Right atrium auricular region (tissue), 2 donors: ENCODE results near the gene SEPTIN12. TPM values are rescaled to one million over a fixed set of nuclear protein-coding genes. Genes with fewer than 3 reads are reported as not detected.

Experiments
- DNase-seq: peaks from one replicate; pipeline ENCODE4 v3.0.0-alpha.2; 2019; ENCODE audit warnings: low spot score
- H3K27ac ChIP-seq, 2 donors: fragments of 200-600 bp; sonication (generic); 1 replicate in 1 of 2; 2 replicates in 1 of 2; pipeline ENCODE4 v1.5.1; 2016 to 2019
- H3K27me3 ChIP-seq, 2 donors: fragments of 200-600 bp; sonication (generic); one replicate each; pipeline versions ENCODE4 v1.5.1 to v1.6.0; 2017 to 2019
- H3K36me3 ChIP-seq: fragments of 200-600 bp; sonication (generic); one replicate; pipeline ENCODE4 v1.5.1; 2016
- H3K4me1 ChIP-seq, 2 donors: fragments of 200-600 bp; sonication (generic); one replicate each; pipeline versions ENCODE4 v1.5.1 to v1.6.0; 2017 to 2019
- H3K4me3 ChIP-seq, 2 donors: fragments of 200-600 bp; sonication (generic); 1 replicate in 1 of 2; 2 replicates in 1 of 2; pipeline ENCODE4 v1.5.1; 2017 to 2019; ENCODE audit warnings: mild to moderate bottlenecking in 1 of 2, moderate library complexity in 1 of 2
- H3K9me3 ChIP-seq, 2 donors: fragments of 200-600 bp; sonication (generic); one replicate each; pipeline ENCODE4 v1.5.1; 2019
- CTCF ChIP-seq, 2 donors: fragments of 200-600 bp; sonication (generic); IDR thresholded peaks; one replicate each; pipeline ENCODE4 v1.5.1; 2019; ENCODE audit warnings: antibody characterized with exemption in 2 of 2
- total RNA-seq, 2 donors: library from RNA; depleted of rRNA; stranded (reverse); fragments of >200 nt; gene quantifications; one replicate each; pipeline ENCODE4 v1.1.0, GENCODE V29; 2016

The SEPTIN12 gene
- total RNA-seq, 2 donors from 2014 or later: not detected

- no peaks in the 10 kb centered on the region for H3K27me3 ChIP-seq
- H3K27ac ChIP-seq: peak overlapping the region; percentile 74 to 84
- H3K4me3 ChIP-seq: peak overlapping the region; percentile 70 to 99
- H3K36me3 ChIP-seq: peaks cover under 1% of the 10 kb centered on the region
- peak; percentile 85 for DNase-seq
- TF ChIP-seq CTCF (IDR thresholded peaks at IDR 0.05): no peak
- H3K4me1 ChIP-seq: peaks cover 0 to 9% of the 10 kb centered on the region in 2 donors
- H3K9me3 ChIP-seq: no peaks in the 10 kb centered on the region
These were observed 53.2 kb downstream of the SEPTIN12 start for GRCh38 chr16:4734730-4735535.

DNA sequence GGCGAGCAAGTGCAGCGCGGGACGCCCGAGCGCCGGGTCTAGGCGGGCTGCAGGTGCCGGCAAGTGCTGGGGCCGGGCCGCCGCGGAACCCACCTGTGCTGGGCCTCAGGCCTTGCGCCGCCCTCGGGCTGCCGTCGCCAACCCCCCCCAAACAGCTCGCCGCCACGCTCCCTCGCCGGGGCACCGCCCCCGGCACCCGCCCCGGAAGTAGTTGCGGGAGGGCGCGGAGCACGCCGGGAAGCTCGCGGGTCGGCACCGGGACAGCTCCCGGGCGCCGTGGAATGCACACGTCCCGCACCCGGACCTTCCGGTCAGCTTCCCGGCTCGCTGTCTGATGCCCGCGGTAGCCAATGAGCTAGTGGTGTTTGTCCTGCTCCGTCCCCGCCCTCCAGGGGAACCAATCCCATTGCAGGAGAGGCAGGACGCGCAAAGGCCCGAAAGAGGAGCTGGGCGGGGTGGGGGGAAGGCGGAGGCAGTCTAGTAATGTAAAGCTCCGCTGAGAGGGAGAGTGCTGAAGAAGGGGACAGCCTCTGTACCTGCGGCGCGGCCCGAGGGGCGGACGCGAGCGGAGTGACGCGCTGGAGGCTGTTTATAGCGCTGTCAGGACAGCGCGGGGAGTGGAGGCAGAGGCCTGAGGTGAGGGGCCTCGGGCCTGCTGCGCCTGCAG lies 53.9 kb downstream of the SEPTIN12 start, which contains the start of the genes ANKS3 and DNAAF8:
Gene ANKS3 (minus strand): TSS at position 209 of the 667 bp plus-strand sequence. CDS start 4,122 bp downstream, outside the sequence.
Gene DNAAF8 (plus strand): TSS at position 475 of the 667 bp plus-strand sequence. CDS start 1,978 bp downstream, outside the sequence.
- Histone ChIP-seq H3K4me1 (peaks cover 0 to 9% of the 10 kb centered on the region in 2 donors), H3K36me3 (peaks cover 8% of the 10 kb centered on the region)
- peak; percentile 98 for DNase-seq

DNA sequence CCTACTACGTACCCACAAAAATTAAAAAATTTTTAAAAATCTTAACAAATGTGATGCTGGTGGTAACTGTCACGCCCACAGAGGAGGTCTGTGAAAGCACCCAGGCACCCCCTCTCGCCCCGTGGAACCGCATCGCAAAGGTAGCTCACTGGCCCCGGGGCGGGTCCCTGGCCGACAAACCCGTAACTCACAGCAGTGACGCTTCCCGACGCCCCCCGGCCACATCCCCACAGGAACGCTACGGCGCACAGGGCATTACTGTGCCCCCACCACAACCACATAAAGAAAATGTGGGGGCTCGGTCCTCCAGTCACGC lies 54.4 kb downstream of the SEPTIN12 start:
- no peaks in the 10 kb centered on the region for H3K27me3 ChIP-seq
- H3K27ac ChIP-seq: peak overlapping the region; percentile 74 to 84
- peaks cover 0 to 9% of the 10 kb centered on the region in 2 donors for H3K4me1 ChIP-seq
- H3K36me3 ChIP-seq: peaks cover 8% of the 10 kb centered on the region
- TF ChIP-seq CTCF (IDR thresholded peaks at IDR 0.05): no peak
- DNase-seq: no peak
- H3K4me3 ChIP-seq: peak overlapping the region; percentile 70 to 99
- H3K9me3 ChIP-seq: no peaks in the 10 kb centered on the region

More for the DNA sequence above, 53.9 kb downstream of the SEPTIN12 start, which contains the start of the genes ANKS3 and DNAAF8:
- Histone ChIP-seq H3K27ac (peak within 1 kb of the TSS; percentile 74 to 84), H3K27me3 (no peaks in the 10 kb centered on the region), H3K4me3 (peak within 1 kb of the TSS; percentile 70 to 99), H3K9me3 (no peaks in the 10 kb centered on the region)
- no peak for TF ChIP-seq CTCF (IDR thresholded peaks at IDR 0.05)

- peak overlapping the region in 1 of 2 donors; percentile 74 for H3K27ac ChIP-seq
These were observed 54.9 kb downstream of the SEPTIN12 start for GRCh38 chr16:4733211-4733742.

DNA sequence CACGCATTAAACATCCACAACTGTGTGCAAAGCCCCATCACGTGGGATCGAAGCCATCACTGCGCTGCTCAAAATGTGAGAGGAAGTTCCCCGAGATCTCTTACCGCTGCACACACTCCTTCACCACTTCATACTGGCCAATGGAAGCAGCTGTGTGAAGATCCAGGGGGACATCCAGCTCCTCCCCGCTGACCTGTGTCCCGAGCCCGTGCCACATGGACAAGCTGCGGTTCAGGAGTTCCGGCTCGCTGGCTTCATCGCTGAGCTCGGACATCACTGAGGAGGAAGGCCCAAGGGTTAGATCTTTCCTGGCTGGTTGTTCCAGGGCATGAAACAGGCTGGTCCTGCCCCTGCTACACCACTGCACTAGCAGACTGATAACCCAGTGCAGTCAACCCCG lies 58.3 kb downstream of the SEPTIN12 start:
- Histone ChIP-seq H3K4me3 (no peak overlapping the region), H3K27me3 (no peaks in the 10 kb centered on the region), H3K27ac (no peak overlapping the region), H3K4me1 (peaks cover 0 to under 1% of the 10 kb centered on the region in 2 donors), H3K9me3 (no peaks in the 10 kb centered on the region), H3K36me3 (peaks cover 22% of the 10 kb centered on the region)
- DNase-seq: no peak
- no peak for TF ChIP-seq CTCF (IDR thresholded peaks at IDR 0.05)

More at GRCh38 chr16:4733211-4733742, 54.9 kb downstream of the SEPTIN12 start:
- Histone ChIP-seq H3K4me3 (peak overlapping the region; percentile 70 to 99), H3K27me3 (no peaks in the 10 kb centered on the region), H3K9me3 (no peaks in the 10 kb centered on the region), H3K36me3 (peaks cover 8% of the 10 kb centered on the region), H3K4me1 (peaks cover 0 to 9% of the 10 kb centered on the region in 2 donors)
- TF ChIP-seq CTCF (IDR thresholded peaks at IDR 0.05): no peak
- DNase-seq: no peak
